ENCODE results near the gene UHRF1. TPM values are rescaled to one million over a fixed set of nuclear protein-coding genes. Genes with fewer than 3 reads are reported as not detected.

Gene UHRF1
- total and polyA plus RNA-seq, 2 of the 13 experiments (the other 11 are each of a cell fraction or from before 2014, with no cell fraction given) = 6.8 to 78.4 TPM

DNA sequence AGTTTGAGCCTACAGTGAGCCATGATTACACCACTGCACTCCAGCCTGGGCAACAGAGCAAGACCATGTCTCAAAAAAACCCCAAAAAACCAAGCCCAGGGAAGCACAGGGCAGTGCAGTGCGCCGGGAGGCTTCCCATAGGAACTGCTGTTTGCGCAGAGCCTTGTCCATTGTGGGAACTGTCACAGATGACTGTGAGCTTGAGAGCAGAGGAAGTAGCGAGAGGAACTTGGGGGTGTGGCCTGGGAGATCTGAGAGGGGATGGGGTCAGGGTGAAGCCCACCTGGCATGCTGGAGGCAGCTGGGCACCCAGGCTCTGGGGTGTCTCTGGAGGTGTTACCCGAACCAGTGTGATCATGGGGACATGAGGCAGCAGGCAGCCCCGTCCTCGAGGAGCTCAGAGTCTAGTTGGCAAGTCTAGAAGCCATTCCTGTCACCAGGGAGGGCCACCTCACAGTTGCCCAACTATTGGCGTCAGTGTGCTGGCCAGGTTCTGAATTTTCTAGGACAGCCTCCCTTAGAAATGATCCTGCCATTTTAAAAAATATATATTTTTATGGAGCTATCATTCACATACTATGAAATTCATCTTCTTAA is 70.0 kb downstream of the UHRF1 start:
- peaks cover 50% of the 10 kb centered on the region for H4K20me1 ChIP-seq (ENCODE audit: insufficient read depth, low read length)
- H3K9ac ChIP-seq (ENCODE audit: insufficient read depth, low read depth, low read length) = no peak overlapping the region
- POLR2A ChIA-PET = interaction anchor here (0.7 kb wide), 1 partner anchor 11 kb away, joined by 3 read pairs; the partner anchor contains the start of gene KDM4B
- CTCF ChIA-PET (ENCODE audit: low intra/inter-chr PET ratio, low total read pairs) = no interaction called here
- no peak overlapping the region for H3K4me3 ChIP-seq (replicated peaks in 1 of 3; ENCODE audit: insufficient read depth in 1 of 3, low read depth in 2 of 3, low read length in 3 of 3)
- no peak overlapping the region for H3K4me2 ChIP-seq (ENCODE audit: low read depth, low read length)
- FAIRE-seq (no peak), DNase-seq (ENCODE audit: low spot score) (no peak), ATAC-seq (no peak)
- no peaks in the 10 kb centered on the region for H3K27me3 ChIP-seq (ENCODE audit: control insufficient read depth in 1 of 2, insufficient read depth in 2 of 2, low read length in 2 of 2)
- H2AFZ ChIP-seq (ENCODE audit: low read length) = no peak overlapping the region
- WGBS (ENCODE audit: low lambda C conversion rate) = 97% methylated on average over 5 of the region's 8 CpGs
- H3K9me3 ChIP-seq (ENCODE audit: low read length) = no peaks in the 10 kb centered on the region
- H3K4me1 ChIP-seq (ENCODE audit: insufficient read depth, low read length) = peaks cover 32% of the 10 kb centered on the region
- H3K79me2 ChIP-seq (ENCODE audit: insufficient read depth, low read length) = peaks cover 66% of the 10 kb centered on the region
- in situ Hi-C loops (cut with HindIII; ENCODE audit: extremely low pct_ligation_motif_present, low pct_unique_long_range_greater_than_20kb) = no loop called here
- no peak overlapping the region for H3K27ac ChIP-seq (ENCODE audit: extremely low read length, insufficient read depth, low read length)
- TF ChIP-seq ZNF883 (CRISPR knock-in tag; IDR thresholded peaks at IDR 0.05; ENCODE audit: not compliant biosample characterization) = no peak
- TF ChIP-seq POLR2A (IDR thresholded peaks at IDR 0.05; ENCODE audit: insufficient read depth in 1 of 2, low read depth in 2 of 2, low read length in 2 of 2) = no peak
- no peak for TF ChIP-seq TFDP2 (CRISPR knock-in tag; IDR thresholded peaks at IDR 0.05)
- TF ChIP-seq FOXA3 (CRISPR knock-in tag; IDR thresholded peaks at IDR 0.05) = no peak
- TF ChIP-seq ZNF772 (CRISPR knock-in tag; IDR thresholded peaks at IDR 0.05) = no peak
- intact Hi-C loops (cut with micrococcal nuclease; ENCODE audit: unreplicated experiment) = no loop called here
- no TSS peak for BruUV-seq (replicated peaks)
- peaks cover 6 to 26% of the 10 kb centered on the region in 2 experiments; a peak in 3 of 5 replicates for H3K36me3 ChIP-seq (replicated peaks in 1 of 2; ENCODE audit: control insufficient read depth in 1 of 2, insufficient read depth in 2 of 2, low read length in 2 of 2)

GRCh38 chr19:4980067-4980466 is 70.8 kb downstream of the UHRF1 start:
- H3K4me1 ChIP-seq (ENCODE audit: insufficient read depth, low read length) = peaks cover 25% of the 10 kb centered on the region
- H3K27ac ChIP-seq (ENCODE audit: extremely low read length, insufficient read depth, low read length) = no peak overlapping the region
- H4K20me1 ChIP-seq (ENCODE audit: insufficient read depth, low read length) = peaks cover 49% of the 10 kb centered on the region
- H3K9ac ChIP-seq (ENCODE audit: insufficient read depth, low read depth, low read length) = no peak overlapping the region
- ChIA-PET CTCF (ENCODE audit: low intra/inter-chr PET ratio, low total read pairs) (no interaction called here), POLR2A (interaction anchor here (0.7 kb wide), 1 partner anchor 11 kb away, joined by 3 read pairs; the partner anchor contains the start of gene KDM4B)
- no peak overlapping the region for H3K4me2 ChIP-seq (ENCODE audit: low read depth, low read length)
- DNase-seq (ENCODE audit: low spot score) (no peak), ATAC-seq (no peak), FAIRE-seq (no peak)
- 87% methylated on average over 3 of the region's 3 CpGs for WGBS (ENCODE audit: low lambda C conversion rate)
- H3K4me3 ChIP-seq (replicated peaks in 1 of 3; ENCODE audit: insufficient read depth in 1 of 3, low read depth in 2 of 3, low read length in 3 of 3) = no peak overlapping the region
- no peak overlapping the region for H2AFZ ChIP-seq (ENCODE audit: low read length)
- H3K27me3 ChIP-seq (ENCODE audit: control insufficient read depth in 1 of 2, insufficient read depth in 2 of 2, low read length in 2 of 2) = no peaks in the 10 kb centered on the region
- in situ Hi-C loops (cut with HindIII; ENCODE audit: extremely low pct_ligation_motif_present, low pct_unique_long_range_greater_than_20kb) (no loop called here), intact Hi-C loops (cut with micrococcal nuclease; ENCODE audit: unreplicated experiment) (no loop called here)
- BruUV-seq (replicated peaks) = no TSS peak
- peaks cover 65% of the 10 kb centered on the region for H3K79me2 ChIP-seq (ENCODE audit: insufficient read depth, low read length)
- no peaks in the 10 kb centered on the region for H3K9me3 ChIP-seq (ENCODE audit: low read length)
- H3K36me3 ChIP-seq (replicated peaks in 1 of 2; ENCODE audit: control insufficient read depth in 1 of 2, insufficient read depth in 2 of 2, low read length in 2 of 2) = peaks cover 8 to 28% of the 10 kb centered on the region in 2 experiments; a peak in 4 of 5 replicates
- no peak for TF ChIP-seq YEATS2 (CRISPR knock-in tag; IDR thresholded peaks at IDR 0.05; ENCODE audit: borderline replicate concordance)
- TF ChIP-seq MBNL3 (CRISPR knock-in tag; conservative IDR thresholded peaks at IDR 0.05) = no peak
- TF ChIP-seq MBD4 (IDR thresholded peaks at IDR 0.05; ENCODE audit: borderline replicate concordance, low read length) = no peak
- no peak for TF ChIP-seq CBX2 (IDR thresholded peaks at IDR 0.05; ENCODE audit: low read depth, low read length)
- TF ChIP-seq CBX2 (CRISPR knock-in tag; IDR thresholded peaks at IDR 0.05; ENCODE audit: low read depth) = no peak
- TF ChIP-seq PLRG1 (conservative IDR thresholded peaks at IDR 0.05) = no peak
- TF ChIP-seq RERE (CRISPR knock-in tag; IDR thresholded peaks at IDR 0.05; ENCODE audit: low read depth) = no peak
- no peak for TF ChIP-seq PCBP1 (IDR thresholded peaks at IDR 0.05; ENCODE audit: borderline replicate concordance, low read depth, low read length)
